ENCODE results near the gene BCKDHB. TPM values are rescaled to one million over a fixed set of nuclear protein-coding genes. Genes with fewer than 3 reads are reported as not detected.
A peak's percentile ranks its signal among the peaks of the same experiment; 100 is the strongest.
"Not testable (repeated sequence)": the region's sequence is repeated elsewhere in the genome, so short reads cannot be mapped to it uniquely, and the experiment has no call there.

Gene BCKDHB
- total RNA-seq (ENCODE audit: insufficient read depth, low replicate concordance): 12.5 TPM

GRCh38 chr6:80106418-80107235 lies at the start of gene BCKDHB:
Gene BCKDHB, plus strand, starts transcription at chr6:80106671. Its CDS starts 23 bp downstream, at chr6:80106694.
- peak; percentile 100 for DNase-seq (ENCODE audit: low spot score)

- no peak for DNase-seq (ENCODE audit: low spot score)
Observed at GRCh38 chr6:80060774-80061173, 45.7 kb upstream of the BCKDHB start.

DNA sequence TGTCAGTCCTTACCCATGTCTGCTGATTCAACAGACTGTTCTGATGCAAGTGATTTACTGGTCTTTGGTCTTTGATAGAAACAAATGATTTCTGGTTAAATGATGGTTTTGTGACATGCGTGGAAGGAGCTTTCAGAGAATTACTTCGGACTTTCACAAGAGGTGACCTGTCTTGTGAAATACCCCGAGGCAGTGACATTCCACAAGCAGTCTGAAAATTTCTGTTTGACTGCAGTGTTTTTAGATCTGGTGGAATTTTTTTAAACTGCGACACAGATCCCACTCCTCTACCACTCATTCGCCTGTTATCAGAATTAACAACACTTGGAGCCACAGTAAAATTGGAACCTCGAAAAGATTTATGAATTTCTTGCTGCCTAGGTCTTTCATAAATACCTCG lies 38.3 kb upstream of the BCKDHB start:
- not testable (repeated sequence) for DNase-seq (ENCODE audit: low spot score)

- DNase-seq (ENCODE audit: low spot score): not testable (repeated sequence)
Observed at GRCh38 chr6:80070431-80070830, 36.0 kb upstream of the BCKDHB start.

DNA sequence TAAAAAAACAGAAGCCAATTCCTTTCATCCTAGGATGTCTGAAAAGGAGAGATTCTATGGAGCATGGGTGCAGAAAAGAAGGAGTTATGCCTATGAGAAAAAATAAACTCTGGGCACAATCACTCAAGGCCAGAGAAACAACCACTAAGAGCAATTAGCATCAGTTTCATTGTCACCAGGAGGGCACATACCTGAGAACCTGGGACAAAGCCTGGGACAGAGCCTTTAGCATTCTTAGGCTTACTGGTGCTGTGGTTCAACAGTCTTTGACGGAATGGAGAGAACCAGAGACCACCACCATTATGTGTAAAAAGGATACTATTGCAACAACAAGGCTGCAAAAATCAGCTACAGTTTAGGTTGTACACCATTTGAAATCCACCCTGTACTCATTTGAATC lies 29.4 kb upstream of the BCKDHB start:
- no peak for DNase-seq (ENCODE audit: low spot score)

- no peak for DNase-seq (ENCODE audit: low spot score)
Observed at GRCh38 chr6:80088637-80089036, 17.8 kb upstream of the BCKDHB start.

DNA sequence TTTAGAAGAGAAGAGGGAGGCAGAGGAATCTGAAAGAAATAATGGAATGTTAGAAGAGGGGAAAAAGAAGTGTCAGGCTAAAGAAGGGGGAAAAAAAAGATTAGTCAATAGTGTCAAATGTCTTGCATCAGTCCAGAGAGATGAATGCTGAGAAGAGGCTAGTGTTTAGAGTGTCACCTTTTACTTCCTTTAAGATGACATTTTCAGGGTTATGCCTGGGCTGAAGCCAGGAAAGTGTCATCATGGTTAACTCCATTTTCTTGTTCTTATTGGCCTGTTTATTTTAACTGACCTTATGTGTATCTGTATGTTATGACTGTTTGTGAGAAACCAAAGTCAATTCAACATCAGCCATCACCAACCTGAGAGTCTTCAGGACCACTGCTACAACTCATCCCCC lies 15.0 kb upstream of the BCKDHB start:
- DNase-seq (ENCODE audit: low spot score): no peak

DNA sequence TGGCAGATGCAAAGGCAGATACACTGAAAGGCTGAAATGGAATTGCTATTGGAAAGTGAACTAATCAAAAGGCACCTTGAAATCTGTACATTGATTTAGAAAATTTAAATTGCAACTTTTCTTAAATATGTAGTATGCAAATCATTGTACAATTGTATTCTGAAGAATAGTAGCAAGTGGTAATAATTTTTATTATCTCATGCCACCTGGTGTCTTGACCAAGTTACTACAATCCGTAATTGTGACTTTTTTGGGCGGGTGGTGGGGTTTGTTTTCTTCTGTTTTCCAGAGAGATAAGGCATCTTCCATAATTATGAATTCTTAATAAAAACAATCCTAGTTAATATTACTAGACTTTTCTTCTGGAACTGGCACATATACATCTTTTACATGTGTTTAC lies 12.5 kb upstream of the BCKDHB start:
- DNase-seq (ENCODE audit: low spot score): peak; percentile 4

- DNase-seq (ENCODE audit: low spot score): no peak
Observed at GRCh38 chr6:80095600-80095999, 10.9 kb upstream of the BCKDHB start.

DNA sequence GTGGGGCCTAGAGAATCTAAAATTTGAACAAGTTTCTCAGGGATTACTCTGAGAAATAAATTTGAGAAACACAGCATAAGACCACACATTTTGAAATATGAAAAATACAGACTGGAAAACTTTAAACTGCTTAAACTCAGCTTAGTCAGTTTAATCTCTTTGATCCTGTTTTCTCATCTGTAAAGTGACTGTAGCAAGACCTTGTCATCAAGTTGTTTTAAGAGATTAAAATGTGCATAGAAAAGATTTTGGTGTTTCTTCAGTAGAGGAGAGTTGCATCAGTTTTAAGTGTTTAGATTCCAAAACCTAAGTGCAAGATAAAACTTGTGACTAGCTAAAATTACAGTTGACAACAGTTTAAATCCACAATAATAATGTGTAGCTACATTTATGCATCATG lies 8.1 kb upstream of the BCKDHB start:
- DNase-seq (ENCODE audit: low spot score): peak; percentile 47

DNA sequence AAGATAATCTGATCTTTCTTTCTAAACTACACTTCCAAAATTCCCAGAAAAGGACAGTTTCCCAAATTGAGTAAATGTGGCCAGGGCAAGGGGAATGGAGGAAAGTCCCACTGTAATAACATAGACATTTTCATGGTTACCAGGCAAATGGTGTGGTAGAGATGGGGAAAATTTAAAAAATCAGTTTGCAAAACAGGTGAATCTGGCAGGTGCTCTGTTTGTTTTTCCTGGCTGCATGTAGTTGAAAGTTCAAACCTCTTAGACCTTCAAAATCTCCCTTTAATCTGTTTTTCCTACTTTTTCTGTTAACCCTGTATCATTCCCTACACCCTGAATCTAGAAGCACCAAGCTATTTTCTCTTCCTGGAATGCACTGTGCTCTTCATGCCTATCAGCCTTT lies 2.0 kb upstream of the BCKDHB start:
- no peak for DNase-seq (ENCODE audit: low spot score)

- DNase-seq (ENCODE audit: low spot score): no peak
Observed at GRCh38 chr6:80105972-80106417, 476 bp upstream of the BCKDHB start.

DNA sequence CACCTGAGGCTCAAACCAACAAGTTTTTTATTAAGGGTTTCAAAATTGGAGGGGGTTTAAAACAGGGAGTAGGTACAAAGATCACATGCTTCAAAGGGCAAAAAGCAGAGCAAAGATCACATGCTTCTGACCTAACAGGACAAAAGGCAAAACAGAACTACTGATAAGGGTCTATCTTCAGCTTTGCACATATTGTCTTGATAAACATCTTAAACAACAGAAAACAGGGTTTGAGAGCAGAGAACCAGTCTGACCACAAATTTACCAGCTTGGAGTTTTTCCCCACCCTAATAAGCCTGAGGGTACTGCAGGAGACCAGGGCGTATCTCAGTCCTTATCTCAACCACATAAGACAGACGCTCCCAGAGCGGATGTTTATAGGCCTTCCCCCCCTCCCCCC lies 16.1 kb downstream of the BCKDHB start:
- DNase-seq (ENCODE audit: low spot score): not testable (repeated sequence)

DNA sequence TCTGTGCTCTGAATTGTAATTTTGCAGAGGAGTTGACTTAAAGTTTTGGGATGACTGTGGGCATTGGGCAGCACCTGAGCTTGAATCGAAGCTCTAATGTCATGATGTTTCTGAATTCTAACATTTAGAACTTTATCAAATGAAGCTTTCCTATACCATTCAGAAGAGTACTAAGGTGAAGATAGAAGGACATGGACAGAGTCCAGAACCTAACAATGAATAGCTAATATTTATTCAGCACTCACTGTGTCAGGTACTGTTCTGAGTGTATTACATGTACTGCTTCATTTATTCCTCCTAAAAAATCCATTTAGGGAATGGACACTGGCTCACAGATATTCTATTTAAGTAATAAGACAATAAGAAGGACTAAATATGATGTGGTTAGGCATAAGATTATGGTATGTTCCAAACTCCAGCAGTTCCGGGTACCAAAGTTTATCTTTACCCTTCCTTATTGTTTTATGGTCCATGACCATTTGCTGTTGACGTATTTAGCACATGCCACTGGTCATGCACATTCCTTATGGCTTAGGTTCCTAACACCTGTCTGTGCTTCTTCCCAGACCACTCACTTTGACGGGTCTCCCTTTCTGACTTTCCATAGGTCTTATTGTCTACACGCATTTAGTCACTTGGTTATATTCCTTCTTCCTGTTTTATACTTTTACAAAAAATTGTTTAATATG lies 20.3 kb downstream of the BCKDHB start:
- DNase-seq (ENCODE audit: low spot score): no peak

DNA sequence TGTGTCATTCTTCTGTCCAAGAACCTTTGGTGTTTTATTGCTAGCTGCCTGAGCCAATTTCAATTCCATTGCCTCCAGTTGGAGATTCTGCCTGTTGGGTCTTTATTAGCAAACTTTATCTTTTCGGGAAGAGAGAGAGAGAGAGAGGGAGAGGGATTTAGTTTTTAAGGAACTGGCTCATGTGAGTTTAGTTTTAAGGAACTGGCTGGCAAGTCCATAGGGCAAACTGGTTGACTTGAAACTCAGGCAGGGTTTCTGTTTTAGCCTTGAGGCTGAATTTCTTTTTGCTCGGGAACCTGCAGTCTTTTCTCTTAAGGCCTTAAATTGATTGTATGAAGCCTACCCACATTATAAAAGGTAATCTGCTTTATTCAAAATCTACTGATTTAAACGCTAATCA lies 23.0 kb downstream of the BCKDHB start:
- no peak for DNase-seq (ENCODE audit: low spot score)

- DNase-seq (ENCODE audit: low spot score): peak; percentile 85
Observed at GRCh38 chr6:80133020-80133419, 26.5 kb downstream of the BCKDHB start.

DNA sequence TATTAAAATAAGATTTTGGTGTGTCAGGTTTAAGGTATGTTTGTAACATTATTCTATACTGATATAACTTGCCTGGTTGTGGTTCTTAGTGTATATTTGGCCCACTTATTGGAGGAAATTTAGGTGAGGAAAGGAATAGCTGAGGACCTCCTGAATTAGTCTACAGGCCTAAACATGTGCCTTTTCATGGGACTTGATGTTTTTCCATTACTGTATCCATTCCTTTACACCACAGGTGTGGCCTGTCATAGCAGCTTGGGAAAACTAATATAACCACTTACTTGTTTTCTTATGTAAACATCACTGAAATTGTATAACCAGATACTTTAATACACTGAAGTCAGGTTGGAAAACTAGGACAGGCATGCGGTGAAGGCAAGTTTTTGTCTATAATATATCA lies 27.6 kb downstream of the BCKDHB start:
- DNase-seq (ENCODE audit: low spot score): no peak

- peak; percentile 57 for DNase-seq (ENCODE audit: low spot score)
Observed at GRCh38 chr6:80142586-80142985, 36.1 kb downstream of the BCKDHB start.

DNA sequence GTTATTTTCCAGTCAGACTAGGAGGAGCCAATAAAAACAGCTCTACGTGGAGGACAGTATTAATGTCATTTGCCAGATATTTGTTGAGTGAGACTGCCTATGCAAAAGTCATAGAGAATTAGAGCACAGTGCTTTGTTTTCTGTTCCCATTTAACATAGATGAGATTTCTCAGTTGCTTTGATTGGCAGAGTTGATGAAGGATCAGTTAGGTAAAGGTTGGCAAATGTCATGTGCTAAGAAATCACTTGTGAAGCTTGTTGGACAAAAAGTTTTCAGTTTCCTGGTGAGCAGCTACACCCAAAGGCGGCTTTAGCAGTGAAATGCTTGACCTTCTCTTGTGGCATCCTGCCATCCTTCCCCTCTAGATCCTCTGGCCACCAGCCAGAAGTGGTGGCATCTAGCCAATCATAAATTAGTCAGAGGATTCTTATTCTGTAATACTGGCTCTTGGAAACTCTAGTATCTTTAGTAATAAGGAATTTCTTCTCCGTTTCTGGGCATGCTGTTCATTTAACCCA lies 37.0 kb downstream of the BCKDHB start:
- peak; percentile 91 for DNase-seq (ENCODE audit: low spot score)

GRCh38 chr6:80144753-80145315 lies 38.4 kb downstream of the BCKDHB start:
- no peak for DNase-seq (ENCODE audit: low spot score)

- no peak for DNase-seq (ENCODE audit: low spot score)
Observed at GRCh38 chr6:80145509-80145908, 39.0 kb downstream of the BCKDHB start.

DNA sequence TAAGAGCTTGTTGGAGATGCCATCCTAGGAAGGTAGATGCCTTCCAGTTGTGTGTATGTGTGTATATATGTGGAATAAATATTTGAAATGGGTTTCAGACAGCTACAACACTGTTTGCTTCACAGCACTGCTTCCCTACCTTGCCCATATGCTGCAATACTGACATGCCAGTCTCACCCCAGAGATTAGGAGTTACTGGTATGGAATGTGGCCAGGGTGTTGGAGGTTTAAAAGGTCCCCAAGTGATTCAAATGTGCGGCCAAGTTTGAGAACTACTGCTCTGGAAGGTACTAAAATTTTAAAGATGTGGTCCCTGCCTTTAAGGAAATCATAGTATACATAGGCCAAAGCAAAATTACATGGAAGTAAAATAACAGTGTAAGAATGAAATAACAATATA lies 39.5 kb downstream of the BCKDHB start:
- DNase-seq (ENCODE audit: low spot score): no peak

All from umbilical cord (tissue), 2 donors.